Vagina (tissue), 2 donors: ENCODE measurements around the gene SLC35D1. TPM values are rescaled to one million over a fixed set of nuclear protein-coding genes. Genes with fewer than 3 reads are reported as not detected.

Experiments used
- DNase-seq, 2 donors: peaks; one replicate each; pipeline ENCODE4 v3.0.0-alpha.2; 2017; ENCODE audit errors: extremely low spot score in 2 of 2
- H3K27ac ChIP-seq: fragments of 200-600 bp; sonication (generic); one replicate; pipeline ENCODE4 v1.5.1; 2019
- H3K27me3 ChIP-seq: fragments of 200-600 bp; sonication (generic); one replicate; pipeline ENCODE4 v1.5.1; 2019
- H3K36me3 ChIP-seq, 2 donors: fragments of 200-600 bp; sonication (generic); one replicate each; pipeline ENCODE4 v1.5.1; 2017 to 2019
- H3K4me1 ChIP-seq: fragments of 200-600 bp; sonication (generic); one replicate; pipeline ENCODE4 v1.5.1; 2019
- H3K4me3 ChIP-seq, 2 donors: fragments of 200-600 bp; sonication (generic); 1 replicate in 1 of 2; 2 replicates in 1 of 2; pipeline ENCODE4 v1.5.1; 2016 to 2019
- H3K9me3 ChIP-seq: fragments of 200-600 bp; sonication (generic); one replicate; pipeline ENCODE4 v1.5.1; 2019
- CTCF ChIP-seq, 3 experiments: fragments of 450-650 bp in 2 of 3; fragments of 200-600 bp in 1 of 3; sonication (generic) in 1 of 3; IDR thresholded peaks; one replicate each; pipeline ENCODE4 v1.5.1; 2017 to 2019; ENCODE audit warnings: antibody characterized with exemption in 3 of 3, mild to moderate bottlenecking in 2 of 3, moderate library complexity in 2 of 3
- POLR2A ChIP-seq, 2 donors: fragments of 450-650 bp; IDR thresholded peaks; one replicate each; pipeline ENCODE4 v1.6.1; 2017; ENCODE audit warnings: antibody characterized with exemption in 2 of 2, mild to moderate bottlenecking in 2 of 2, moderate library complexity in 2 of 2
- POLR2AphosphoS5 ChIP-seq, 2 donors: sonication (generic); formaldehyde crosslinking; IDR thresholded peaks; one replicate each; pipeline ENCODE4 v1.9.0; 2017; ENCODE audit warnings: antibody characterized with exemption in 2 of 2, mild to moderate bottlenecking in 2 of 2, low read depth in 1 of 2; ENCODE audit not compliant: insufficient read depth in 1 of 2
- intact Hi-C: fragments of 100-400 bp; cut with DNase I; formaldehyde crosslinking; loops from one replicate; pipeline ENCODE4 v1.15.1; 2023
- total RNA-seq: library from RNA; depleted of rRNA; stranded (reverse); fragments of >200 nt; gene quantifications from one replicate; pipeline ENCODE4 v1.2.3, GENCODE V29; 2016

Gene SLC35D1
- total RNA-seq, 1 donor from 2014 or later, result 13.3 TPM

DNA sequence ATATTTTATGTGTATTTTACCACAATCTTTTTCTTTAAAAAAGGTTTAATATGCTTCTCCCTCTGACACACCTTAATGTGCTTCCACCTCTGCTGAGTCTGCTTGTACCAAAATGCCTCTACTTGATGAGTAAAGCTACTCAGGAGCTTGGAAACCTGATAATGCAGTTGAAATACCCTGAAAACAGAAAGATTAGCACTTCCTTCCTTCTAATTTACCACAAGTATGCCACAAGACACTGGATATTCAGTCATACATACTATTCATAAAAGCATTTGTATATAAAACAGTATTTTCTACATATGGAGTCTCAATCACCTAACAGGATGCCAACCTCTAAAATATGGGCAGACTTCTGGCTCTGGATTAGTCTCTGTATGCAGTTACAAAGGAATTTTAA, 55.0 kb downstream of the SLC35D1 start:
- Histone ChIP-seq H3K4me1 (peaks cover 6% of the 10 kb centered on the region), H3K27ac (no peak overlapping the region)
- no peak for TF ChIP-seq CTCF (IDR thresholded peaks at IDR 0.05)
- TF ChIP-seq POLR2A (IDR thresholded peaks at IDR 0.05), result no peak
- no peak for TF ChIP-seq POLR2AphosphoS5 (IDR thresholded peaks at IDR 0.05; ENCODE audit: insufficient read depth in 1 of 2, low read depth in 1 of 2)

GRCh38 chr1:66996018-66996682, 57.8 kb downstream of the SLC35D1 start:
- H3K9me3 ChIP-seq, result no peaks in the 10 kb centered on the region
- no peaks in the 10 kb centered on the region for H3K27me3 ChIP-seq
- TF ChIP-seq CTCF (IDR thresholded peaks at IDR 0.05), result peak; percentile 39 to 69 (median 63)
- TF ChIP-seq POLR2A (IDR thresholded peaks at IDR 0.05), result no peak
- peaks cover 6% of the 10 kb centered on the region for H3K4me1 ChIP-seq
- H3K36me3 ChIP-seq, result peaks cover 0 to 11% of the 10 kb centered on the region in 2 donors
- DNase-seq, result no peak
- intact Hi-C loops, result loop anchor here (5.0 kb wide), 1 partner anchor 151 kb away; no protein-coding TSS in a partner anchor
- no peak overlapping the region for H3K27ac ChIP-seq
- H3K4me3 ChIP-seq, result no peak overlapping the region

More for the DNA sequence above, 55.0 kb downstream of the SLC35D1 start:
- Histone ChIP-seq H3K27me3 (no peaks in the 10 kb centered on the region), H3K9me3 (no peaks in the 10 kb centered on the region), H3K4me3 (no peak overlapping the region), H3K36me3 (peaks cover 0 to 22% of the 10 kb centered on the region in 2 donors)
- intact Hi-C loops, result loop anchor here (5.0 kb wide), 1 partner anchor 148 kb away; no protein-coding TSS in a partner anchor
- DNase-seq, result no peak

- H3K4me3 ChIP-seq, result no peak overlapping the region
- TF ChIP-seq POLR2AphosphoS5 (IDR thresholded peaks at IDR 0.05; ENCODE audit: insufficient read depth in 1 of 2, low read depth in 1 of 2) (no peak), POLR2A (IDR thresholded peaks at IDR 0.05) (no peak), CTCF (IDR thresholded peaks at IDR 0.05) (no peak)
- no peaks in the 10 kb centered on the region for H3K9me3 ChIP-seq
- no peak overlapping the region for H3K27ac ChIP-seq
- intact Hi-C loops, result no loop called here
- peaks cover 0 to 6% of the 10 kb centered on the region in 2 donors for H3K36me3 ChIP-seq
- H3K4me1 ChIP-seq, result no peaks in the 10 kb centered on the region
- no peaks in the 10 kb centered on the region for H3K27me3 ChIP-seq
- DNase-seq, result no peak
These were observed 60.9 kb downstream of the SLC35D1 start for GRCh38 chr1:66993076-66993475.

- Histone ChIP-seq H3K4me3 (no peak overlapping the region), H3K9me3 (no peaks in the 10 kb centered on the region)
- intact Hi-C loops, result no loop called here
These were observed 68.1 kb downstream of the SLC35D1 start for GRCh38 chr1:66985835-66986234.

More at GRCh38 chr1:66985835-66986234, 68.1 kb downstream of the SLC35D1 start:
- DNase-seq, result no peak
- H3K27ac ChIP-seq, result no peak overlapping the region
- peaks cover 13% of the 10 kb centered on the region for H3K4me1 ChIP-seq
- no peaks in the 10 kb centered on the region for H3K27me3 ChIP-seq
- TF ChIP-seq POLR2AphosphoS5 (IDR thresholded peaks at IDR 0.05; ENCODE audit: insufficient read depth in 1 of 2, low read depth in 1 of 2) (no peak), CTCF (IDR thresholded peaks at IDR 0.05) (no peak), POLR2A (IDR thresholded peaks at IDR 0.05) (no peak)
- peaks cover 0 to 19% of the 10 kb centered on the region in 2 donors for H3K36me3 ChIP-seq
